ENCODE data around the gene GMPS. TPM values are rescaled to one million over a fixed set of nuclear protein-coding genes. Genes with fewer than 3 reads are reported as not detected.
"Not testable (repeated sequence)": the region's sequence is repeated elsewhere in the genome, so short reads cannot be mapped to it uniquely, and the experiment has no call there.

The GMPS gene
- total and polyA plus RNA-seq, 2 donors from 2014 or later = 21.1 to 43.9 TPM

GRCh38 chr3:155843569-155843968 is 26.9 kb upstream of the GMPS start:
- Histone ChIP-seq H3K9ac (ENCODE audit: low read length in 3 of 3) (no peak overlapping the region), H3K36me3 (ENCODE audit: control insufficient read depth in 2 of 3, insufficient read depth in 3 of 3, low read length in 3 of 3) (no peaks in the 10 kb centered on the region), H3K27me3 (ENCODE audit: control insufficient read depth, insufficient read depth, low read length) (no peaks in the 10 kb centered on the region), H3K9me3 (ENCODE audit: control insufficient read depth in 2 of 3, insufficient read depth in 1 of 3, low read length in 3 of 3) (no peaks in the 10 kb centered on the region), H3K4me3 (ENCODE audit: low read length in 3 of 3) (no peak overlapping the region), H3K27ac (ENCODE audit: low read depth in 2 of 2, low read length in 2 of 2) (no peak overlapping the region), H3K4me1 (ENCODE audit: control insufficient read depth in 2 of 3, insufficient read depth in 2 of 3, low read depth in 1 of 3, low read length in 3 of 3) (peaks cover 0 to 4% (median 2%) of the 10 kb centered on the region in 3 donors)
- FAIRE-seq (no peak), DNase-seq (no peak)
- no peak for TF ChIP-seq CTCF (IDR thresholded peaks at IDR 0.05; ENCODE audit: borderline replicate concordance, extremely low read depth, insufficient read depth)
- intact Hi-C loops (cut with DNase I) = no loop called here

GRCh38 chr3:155846119-155846518 is 24.3 kb upstream of the GMPS start:
- Histone ChIP-seq H3K27ac (ENCODE audit: low read depth in 2 of 2, low read length in 2 of 2) (no peak overlapping the region), H3K4me3 (ENCODE audit: low read length in 3 of 3) (no peak overlapping the region), H3K9me3 (ENCODE audit: control insufficient read depth in 2 of 3, insufficient read depth in 1 of 3, low read length in 3 of 3) (no peaks in the 10 kb centered on the region), H3K36me3 (ENCODE audit: control insufficient read depth in 2 of 3, insufficient read depth in 3 of 3, low read length in 3 of 3) (no peaks in the 10 kb centered on the region), H3K4me1 (ENCODE audit: control insufficient read depth in 2 of 3, insufficient read depth in 2 of 3, low read depth in 1 of 3, low read length in 3 of 3) (peaks cover 0 to 4% (median 2%) of the 10 kb centered on the region in 3 donors), H3K9ac (ENCODE audit: low read length in 3 of 3) (no peak overlapping the region), H3K27me3 (ENCODE audit: control insufficient read depth, insufficient read depth, low read length) (no peaks in the 10 kb centered on the region)
- DNase-seq = no peak
- no peak for TF ChIP-seq CTCF (IDR thresholded peaks at IDR 0.05; ENCODE audit: borderline replicate concordance, extremely low read depth, insufficient read depth)
- intact Hi-C loops (cut with DNase I) = no loop called here
- no peak for FAIRE-seq

- peaks cover 0 to 10% (median 7%) of the 10 kb centered on the region in 3 donors for H3K4me1 ChIP-seq (ENCODE audit: control insufficient read depth in 2 of 3, insufficient read depth in 2 of 3, low read depth in 1 of 3, low read length in 3 of 3)
- no peak for FAIRE-seq
- H3K9ac ChIP-seq (ENCODE audit: low read length in 3 of 3) = no peak overlapping the region
- H3K9me3 ChIP-seq (ENCODE audit: control insufficient read depth in 2 of 3, insufficient read depth in 1 of 3, low read length in 3 of 3) = no peaks in the 10 kb centered on the region
- no peaks in the 10 kb centered on the region for H3K27me3 ChIP-seq (ENCODE audit: control insufficient read depth, insufficient read depth, low read length)
- H3K36me3 ChIP-seq (ENCODE audit: control insufficient read depth in 2 of 3, insufficient read depth in 3 of 3, low read length in 3 of 3) = no peaks in the 10 kb centered on the region
- TF ChIP-seq CTCF (IDR thresholded peaks at IDR 0.05; ENCODE audit: borderline replicate concordance, extremely low read depth, insufficient read depth) = no peak
- intact Hi-C loops (cut with DNase I) = no loop called here
- H3K27ac ChIP-seq (ENCODE audit: low read depth in 2 of 2, low read length in 2 of 2) = no peak overlapping the region
- H3K4me3 ChIP-seq (ENCODE audit: low read length in 3 of 3) = no peak overlapping the region
- no peak for DNase-seq
Measured at GRCh38 chr3:155847993-155848392, 22.5 kb upstream of the GMPS start.

GRCh38 chr3:155849404-155849803 is 21.0 kb upstream of the GMPS start:
- FAIRE-seq; intact Hi-C loops (cut with DNase I); H3K27ac ChIP-seq (ENCODE audit: low read depth in 2 of 2, low read length in 2 of 2); H3K27me3 ChIP-seq (ENCODE audit: control insufficient read depth, insufficient read depth, low read length); DNase-seq; H3K36me3 ChIP-seq (ENCODE audit: control insufficient read depth in 2 of 3, insufficient read depth in 3 of 3, low read length in 3 of 3); H3K9ac ChIP-seq (ENCODE audit: low read length in 3 of 3); H3K9me3 ChIP-seq (ENCODE audit: control insufficient read depth in 2 of 3, insufficient read depth in 1 of 3, low read length in 3 of 3): not testable (repeated sequence)
- Histone ChIP-seq H3K4me3 (ENCODE audit: low read length in 3 of 3) (peak overlapping the region in 1 of 3 donors; percentile 21), H3K4me1 (ENCODE audit: control insufficient read depth in 2 of 3, insufficient read depth in 2 of 3, low read depth in 1 of 3, low read length in 3 of 3) (peaks cover 0 to 12% (median 3%) of the 10 kb centered on the region in 3 donors)
